T-cell (primary cell): ENCODE measurements around the gene GPR22. TPM values are rescaled to one million over a fixed set of nuclear protein-coding genes. Genes with fewer than 3 reads are reported as not detected.

ENCODE experiments used
- ATAC-seq, 4 experiments: fragments of 200-7000 bp in 3 of 4; fragments of 150-1000 bp in 1 of 4; cut with Tn5 transposase; replicated peaks in 1 of 4; 1 replicate in 3 of 4; 2 replicates in 1 of 4; pipeline ENCODE4 v1.10.0; 2021; ENCODE audit warnings: moderate library complexity in 3 of 4, mild to moderate bottlenecking in 2 of 4, moderate number of reproducible peaks in 1 of 4
- CTCF ChIA-PET, 2 donors: fragments of 300-600 bp; sonication (Branson Sonifier 250); formaldehyde crosslinking; loops; one replicate each; lab custom pipeline; 2022; ENCODE audit warnings: antibody characterized with exemption in 2 of 2; lab: Charles Lee
- POLR2A ChIA-PET, 2 donors: fragments of 300-600 bp; sonication (Branson Sonifier 250); formaldehyde crosslinking; loops; one replicate each; lab custom pipeline; 2022; ENCODE audit warnings: antibody characterized with exemption in 2 of 2; lab: Charles Lee
- DNase-seq, 35 experiments: peaks; one replicate each; pipeline versions ENCODE4 v3.0.0 to v3.0.0-alpha.2; 2013 to 2023
- H3K27ac ChIP-seq: one replicate; pipeline ENCODE4 v1.5.1; 2013; ENCODE audit warnings: low read length
- H3K27me3 ChIP-seq, 2 experiments: replicated peaks in 1 of 2; 1 replicate in 1 of 2; 2 replicates in 1 of 2; pipeline versions ENCODE4 v1.6.1 to v1.7.0; 2013; ENCODE audit warnings: low read length in 1 of 2, mixed read lengths in 1 of 2; ENCODE audit not compliant: control insufficient read depth in 2 of 2, insufficient read depth in 2 of 2; ENCODE audit errors: extremely low read depth in 1 of 2
- H3K36me3 ChIP-seq, 2 donors: 1 replicate in 1 of 2; 2 replicates in 1 of 2; pipeline versions ENCODE4 v1.6.1 to v1.7.0; 2013; ENCODE audit warnings: low read length in 1 of 2; ENCODE audit not compliant: control insufficient read depth in 2 of 2, insufficient read depth in 1 of 2; ENCODE audit errors: extremely low read depth in 1 of 2
- H3K4me1 ChIP-seq, 2 experiments: 1 replicate in 1 of 2; 2 replicates in 1 of 2; pipeline versions ENCODE4 v1.6.1 to v1.7.0; 2013; ENCODE audit warnings: low read length in 2 of 2, mixed read lengths in 1 of 2; ENCODE audit not compliant: insufficient read depth in 2 of 2, control insufficient read depth in 1 of 2; ENCODE audit errors: extremely low read depth in 1 of 2
- H3K4me3 ChIP-seq, 2 donors: 1 replicate in 1 of 2; 2 replicates in 1 of 2; pipeline versions ENCODE4 v1.5.1 to v1.7.0; 2013; ENCODE audit warnings: mild to moderate bottlenecking in 2 of 2, low read length in 1 of 2, moderate library complexity in 1 of 2; ENCODE audit not compliant: control insufficient read depth in 1 of 2; ENCODE audit errors: extremely low read depth in 1 of 2
- H3K9me3 ChIP-seq: 2 replicates; pipeline ENCODE4 v1.7.0; 2013
- H3K27ac Mint-ChIP-seq, 2 donors: one replicate each; pipeline ENCODE4 v1.8.0; 2020 to 2021; ENCODE audit warnings: mild to moderate bottlenecking in 2 of 2, mixed read lengths in 2 of 2
- H3K27me3 Mint-ChIP-seq, 2 donors: one replicate each; pipeline ENCODE4 v1.8.0; 2021 to 2022; ENCODE audit warnings: mixed read lengths in 2 of 2
- H3K36me3 Mint-ChIP-seq: one replicate; pipeline ENCODE4 v1.8.0; 2021; ENCODE audit warnings: mixed read lengths
- H3K4me1 Mint-ChIP-seq, 3 donors: one replicate each; pipeline ENCODE4 v1.8.0; 2020 to 2022; ENCODE audit warnings: mixed read lengths in 3 of 3, mild to moderate bottlenecking in 1 of 3
- H3K4me3 Mint-ChIP-seq, 3 donors: one replicate each; pipeline ENCODE4 v1.8.0; 2020 to 2022; ENCODE audit warnings: mild to moderate bottlenecking in 3 of 3, mixed read lengths in 3 of 3, moderate library complexity in 3 of 3
- H3K9me3 Mint-ChIP-seq, 3 donors: one replicate each; pipeline ENCODE4 v1.8.0; 2020 to 2022; ENCODE audit warnings: mixed read lengths in 3 of 3
- WGBS: methylation state at CpG from one replicate; pipeline ENCODE4 v1.1.5; 2013; ENCODE audit warnings: missing lambda C conversion rate; ENCODE audit not compliant: insufficient coverage; 5-methylcytosine and 5-hydroxymethylcytosine counted together
- total RNA-seq, 35 experiments: library from RNA in 6 of 35; stranded (reverse) in 6 of 35; fragments of 120-200 nt in 1 of 35; gene quantifications; one replicate each; pipeline versions ENCODE4 v1.2.1 to v1.2.4 and lab custom pipeline; 2013 to 2026

The GPR22 gene
- total RNA-seq, 5 donors from 2014 or later (not counting 1 experiment from before 2014, with no cell fraction given) = not detected

- ATAC-seq = no peak
- no peaks in the 10 kb centered on the region for H3K9me3 ChIP-seq
- no peak overlapping the region for H3K27ac ChIP-seq
- H3K36me3 ChIP-seq = no peaks in the 10 kb centered on the region
- Mint-ChIP-seq H3K27ac (no peak overlapping the region), H3K4me3 (no peak overlapping the region), H3K4me1 (peaks cover 3 to 6% (median 5%) of the 10 kb centered on the region in 3 donors), H3K9me3 (no peaks in the 10 kb centered on the region), H3K36me3 (no peaks in the 10 kb centered on the region), H3K27me3 (no peaks in the 10 kb centered on the region)
- ChIA-PET POLR2A (interaction anchor here in 1 of 2 donors (0.5 kb wide), 1 partner anchor 227 kb away, joined by 3 read pairs; no protein-coding TSS in a partner anchor), CTCF (interaction anchor here in 1 of 2 donors (1.7 kb wide), 1 partner anchor 10 kb away, joined by 4 read pairs; no protein-coding TSS in a partner anchor)
- no peaks in the 10 kb centered on the region for H3K4me1 ChIP-seq
- no peak overlapping the region for H3K4me3 ChIP-seq
- DNase-seq = no peak
- H3K27me3 ChIP-seq = no peaks in the 10 kb centered on the region
- no CpG with 5 or more reads among the region's 1 CpG for WGBS
Observed at GRCh38 chr7:107468824-107469223, 1.0 kb upstream of the GPR22 start.

GRCh38 chr7:107471292-107472070 lies 1.6 kb downstream of the GPR22 start:
- no peaks in the 10 kb centered on the region for H3K36me3 ChIP-seq
- H3K27ac ChIP-seq = no peak overlapping the region
- Mint-ChIP-seq H3K4me1 (peaks cover 0 to 6% (median 3%) of the 10 kb centered on the region in 3 donors), H3K27me3 (no peaks in the 10 kb centered on the region), H3K27ac (no peak overlapping the region), H3K36me3 (peaks cover 5% of the 10 kb centered on the region), H3K4me3 (no peak overlapping the region), H3K9me3 (no peaks in the 10 kb centered on the region)
- ChIA-PET CTCF (no interaction called here), POLR2A (no interaction called here)
- whole genome bisulfite sequencing = no CpG with 5 or more reads among the region's 3 CpGs
- no peak for DNase-seq
- H3K4me1 ChIP-seq = no peaks in the 10 kb centered on the region
- no peaks in the 10 kb centered on the region for H3K9me3 ChIP-seq
- no peaks in the 10 kb centered on the region for H3K27me3 ChIP-seq
- no peak overlapping the region for H3K4me3 ChIP-seq
- ATAC-seq = no peak

- Histone ChIP-seq H3K9me3 (no peaks in the 10 kb centered on the region), H3K27ac (no peak overlapping the region), H3K27me3 (no peaks in the 10 kb centered on the region), H3K36me3 (no peaks in the 10 kb centered on the region), H3K4me3 (no peak overlapping the region), H3K4me1 (no peaks in the 10 kb centered on the region)
- Mint-ChIP-seq H3K4me1 (peaks cover 0 to 6% (median 3%) of the 10 kb centered on the region in 3 donors), H3K27me3 (no peaks in the 10 kb centered on the region), H3K4me3 (no peak overlapping the region), H3K27ac (no peak overlapping the region), H3K9me3 (no peaks in the 10 kb centered on the region), H3K36me3 (peaks cover 5% of the 10 kb centered on the region)
- POLR2A ChIA-PET = no interaction called here
- no peak for ATAC-seq
- no peak for DNase-seq
- WGBS = no CpG with 5 or more reads among the region's 3 CpGs
- CTCF ChIA-PET = interaction anchor here in 1 of 2 donors (1.7 kb wide), 1 partner anchor 9 kb away, joined by 5 read pairs; no protein-coding TSS in a partner anchor
Observed at GRCh38 chr7:107472116-107472515, 2.3 kb downstream of the GPR22 start.

GRCh38 chr7:107474104-107474521 lies 4.3 kb downstream of the GPR22 start:
- no peak overlapping the region for H3K4me3 Mint-ChIP-seq
- Histone ChIP-seq H3K9me3 (no peaks in the 10 kb centered on the region), H3K4me3 (no peak overlapping the region), H3K27ac (no peak overlapping the region), H3K4me1 (no peaks in the 10 kb centered on the region), H3K36me3 (no peaks in the 10 kb centered on the region), H3K27me3 (no peaks in the 10 kb centered on the region)
- POLR2A ChIA-PET = no interaction called here
- H3K36me3 Mint-ChIP-seq = peaks cover 5% of the 10 kb centered on the region
- 67% methylated on average over 2 of the region's 5 CpGs for WGBS
- peaks cover 3 to 6% (median 3%) of the 10 kb centered on the region in 3 donors for H3K4me1 Mint-ChIP-seq
- ATAC-seq (no peak), DNase-seq (no peak)
- H3K27ac Mint-ChIP-seq = no peak overlapping the region
- H3K27me3 Mint-ChIP-seq = no peaks in the 10 kb centered on the region
- CTCF ChIA-PET = no interaction called here
- H3K9me3 Mint-ChIP-seq = no peaks in the 10 kb centered on the region

- Mint-ChIP-seq H3K27ac (no peak overlapping the region), H3K4me1 (peaks cover 3 to 17% (median 9%) of the 10 kb centered on the region in 3 donors), H3K9me3 (no peaks in the 10 kb centered on the region), H3K36me3 (peaks cover 3% of the 10 kb centered on the region), H3K4me3 (no peak overlapping the region), H3K27me3 (no peaks in the 10 kb centered on the region)
- no peak for ATAC-seq
- CTCF ChIA-PET = interaction anchor here in 1 of 2 donors (0.6 to 1.0 kb wide), 3 partner anchors 10 to 22 kb away, joined by 3 to 4 read pairs (median 3); partner anchors contain the start of gene GPR22
- Histone ChIP-seq H3K36me3 (no peaks in the 10 kb centered on the region), H3K27ac (no peak overlapping the region), H3K9me3 (no peaks in the 10 kb centered on the region), H3K27me3 (no peaks in the 10 kb centered on the region), H3K4me1 (no peaks in the 10 kb centered on the region), H3K4me3 (no peak overlapping the region)
- DNase-seq = no peak
- POLR2A ChIA-PET = interaction anchor here (0.5 to 0.6 kb wide), 2 partner anchors 84 to 1750 kb away, joined by 4 to 5 read pairs; no protein-coding TSS in a partner anchor
- no CpG with 5 or more reads among the region's 2 CpGs for WGBS
Observed at GRCh38 chr7:107479303-107479702, 9.4 kb downstream of the GPR22 start.

- Mint-ChIP-seq H3K27me3 (no peaks in the 10 kb centered on the region), H3K27ac (no peak overlapping the region), H3K36me3 (no peaks in the 10 kb centered on the region), H3K9me3 (no peaks in the 10 kb centered on the region), H3K4me1 (peaks cover 8 to 25% (median 21%) of the 10 kb centered on the region in 3 donors), H3K4me3 (no peak overlapping the region)
- Histone ChIP-seq H3K27ac (no peak overlapping the region), H3K4me1 (no peaks in the 10 kb centered on the region), H3K4me3 (no peak overlapping the region), H3K9me3 (no peaks in the 10 kb centered on the region), H3K27me3 (no peaks in the 10 kb centered on the region), H3K36me3 (no peaks in the 10 kb centered on the region)
- no peak for DNase-seq
- WGBS = 89% methylated on average over 1 of the region's 3 CpGs
- ChIA-PET CTCF (interaction anchor here in 1 of 2 donors (0.6 kb wide), 1 partner anchor 26 kb away, joined by 4 read pairs; no protein-coding TSS in a partner anchor), POLR2A (no interaction called here)
- no peak for ATAC-seq
Observed at GRCh38 chr7:107480932-107481331, 11.1 kb downstream of the GPR22 start.
